Cardiac muscle cell (in vitro differentiated cells and primary cell): Measurements from ENCODE around the gene LY6G5B. TPM values are rescaled to one million over a fixed set of nuclear protein-coding genes. Genes with fewer than 3 reads are reported as not detected.
A peak's percentile ranks its signal among the peaks of the same experiment; 100 is the strongest.

ENCODE experiments used
- DNase-seq, 2 donors: peaks; one replicate each; pipeline versions ENCODE4 v3.0.0 to v3.0.0-alpha.2; 2010 to 2017; ENCODE audit warnings: low read depth in 1 of 2, low spot score in 1 of 2
- H3K27ac ChIP-seq: fragments of 200-600 bp; sonication (generic); 2 replicates; pipeline ENCODE4 v1.5.1; 2016
- H3K27me3 ChIP-seq: fragments of 200-600 bp; sonication (generic); 2 replicates; pipeline ENCODE4 v1.6.0; 2016; ENCODE audit warnings: control low read depth
- H3K36me3 ChIP-seq: fragments of 200-600 bp; sonication (generic); 2 replicates; pipeline ENCODE4 v1.5.1; 2016; ENCODE audit warnings: control low read depth
- H3K4me1 ChIP-seq: fragments of 200-600 bp; sonication (generic); 2 replicates; pipeline ENCODE4 v1.8.1; 2017; ENCODE audit warnings: low read depth, mild to moderate bottlenecking, mixed run types
- H3K4me3 ChIP-seq: fragments of 200-600 bp; sonication (generic); 2 replicates; pipeline ENCODE4 v1.5.1; 2016; ENCODE audit warnings: mild to moderate bottlenecking
- H3K9me3 ChIP-seq: fragments of 200-600 bp; sonication (generic); 2 replicates; pipeline ENCODE4 v1.5.1; 2017; ENCODE audit warnings: low read depth, mild to moderate bottlenecking, control low read depth
- CTCF ChIP-seq: IDR thresholded peaks from 2 replicates; pipeline ENCODE4 v1.5.1; 2012; ENCODE audit warnings: low read depth, mild to moderate bottlenecking, low read length
- polyA plus RNA-seq: library from polyadenylated mRNA; unstranded; fragments of >200 nt; fragmentation: Nextera tagmentation; extraction: Ambion mirVana; gene quantifications from 2 replicates; pipeline ENCODE4 v1.2.1, GENCODE V29; 2016
- total RNA-seq: library from RNA; depleted of rRNA; stranded (reverse); fragments of >200 nt; gene quantifications from 2 replicates; pipeline ENCODE4 v1.2.3, GENCODE V29; 2016

Gene LY6G5B
- total and polyA plus RNA-seq, 2 experiments from 2014 or later: 6.8 to 16.5 TPM

GRCh38 chr6:31664790-31665500 is 4.8 kb upstream of the LY6G5B start, which contains the start of gene GPANK1:
GPANK1 (minus strand) TSS chr6:31664997; CDS start chr6:31664478, 519 bp downstream.
- Histone ChIP-seq H3K36me3 (peaks cover 30% of the 10 kb centered on the region), H3K4me3 (peak within 1 kb of the TSS; percentile 94), H3K9me3 (no peaks in the 10 kb centered on the region), H3K4me1 (peaks cover 12% of the 10 kb centered on the region), H3K27ac (peak within 1 kb of the TSS; percentile 95), H3K27me3 (no peaks in the 10 kb centered on the region)
- no peak for TF ChIP-seq CTCF
- DNase-seq: peak; percentile 92 to 97

- peak within 1 kb of the TSS; percentile 94 for H3K4me3 ChIP-seq
- TF ChIP-seq CTCF: no peak
- peaks cover 38% of the 10 kb centered on the region for H3K36me3 ChIP-seq
Measured at GRCh38 chr6:31665501-31666336, 4.1 kb upstream of the LY6G5B start, which contains the start of gene CSNK2B. CSNK2B (plus strand) TSS chr6:31666080; CDS start chr6:31666832, 752 bp downstream.

GRCh38 chr6:31666337-31666965 is 3.3 kb upstream of the LY6G5B start:
- H3K27ac ChIP-seq: peak overlapping the region; percentile 95
- TF ChIP-seq CTCF: no peak
- H3K36me3 ChIP-seq: peaks cover 45% of the 10 kb centered on the region
- H3K9me3 ChIP-seq: no peaks in the 10 kb centered on the region
- peaks cover 12% of the 10 kb centered on the region for H3K4me1 ChIP-seq
- H3K4me3 ChIP-seq: peak overlapping the region; percentile 94
- no peak for DNase-seq
- H3K27me3 ChIP-seq: no peaks in the 10 kb centered on the region

More at GRCh38 chr6:31665501-31666336, 4.1 kb upstream of the LY6G5B start, which contains the start of gene CSNK2B:
- Histone ChIP-seq H3K9me3 (no peaks in the 10 kb centered on the region), H3K4me1 (peaks cover 12% of the 10 kb centered on the region), H3K27ac (peak within 1 kb of the TSS; percentile 95), H3K27me3 (no peaks in the 10 kb centered on the region)
- peak; percentile 98 for DNase-seq

- no peaks in the 10 kb centered on the region for H3K9me3 ChIP-seq
- H3K27ac ChIP-seq: no peak overlapping the region
- H3K36me3 ChIP-seq: peaks cover 10% of the 10 kb centered on the region
- TF ChIP-seq CTCF: no peak
- H3K4me1 ChIP-seq: peaks cover under 1% of the 10 kb centered on the region
- DNase-seq: no peak
- H3K4me3 ChIP-seq: no peak overlapping the region
- H3K27me3 ChIP-seq: peaks cover under 1% of the 10 kb centered on the region
Measured at GRCh38 chr6:31676322-31676903, 6.6 kb downstream of the LY6G5B start.

- Histone ChIP-seq H3K27ac (no peak overlapping the region), H3K27me3 (peaks cover 6% of the 10 kb centered on the region), H3K4me1 (peaks cover 2% of the 10 kb centered on the region), H3K9me3 (no peaks in the 10 kb centered on the region), H3K36me3 (peaks cover 5% of the 10 kb centered on the region), H3K4me3 (no peak overlapping the region)
- no peak for TF ChIP-seq CTCF
- DNase-seq: no peak
Measured at GRCh38 chr6:31676904-31677303, 7.1 kb downstream of the LY6G5B start.
